GM21619 (cell line): ENCODE results near the gene TGFB2.
"Not testable (repeated sequence)": the region's sequence is repeated elsewhere in the genome, so short reads cannot be mapped to it uniquely, and the experiment has no call there.

Experiments
- ATAC-seq: cut with Tn5 transposase; IDR thresholded peaks from one replicate; pipeline ENCODE4 v1.9.1; 2021; ENCODE audit not compliant: unreplicated experiment

Gene TGFB2

DNA sequence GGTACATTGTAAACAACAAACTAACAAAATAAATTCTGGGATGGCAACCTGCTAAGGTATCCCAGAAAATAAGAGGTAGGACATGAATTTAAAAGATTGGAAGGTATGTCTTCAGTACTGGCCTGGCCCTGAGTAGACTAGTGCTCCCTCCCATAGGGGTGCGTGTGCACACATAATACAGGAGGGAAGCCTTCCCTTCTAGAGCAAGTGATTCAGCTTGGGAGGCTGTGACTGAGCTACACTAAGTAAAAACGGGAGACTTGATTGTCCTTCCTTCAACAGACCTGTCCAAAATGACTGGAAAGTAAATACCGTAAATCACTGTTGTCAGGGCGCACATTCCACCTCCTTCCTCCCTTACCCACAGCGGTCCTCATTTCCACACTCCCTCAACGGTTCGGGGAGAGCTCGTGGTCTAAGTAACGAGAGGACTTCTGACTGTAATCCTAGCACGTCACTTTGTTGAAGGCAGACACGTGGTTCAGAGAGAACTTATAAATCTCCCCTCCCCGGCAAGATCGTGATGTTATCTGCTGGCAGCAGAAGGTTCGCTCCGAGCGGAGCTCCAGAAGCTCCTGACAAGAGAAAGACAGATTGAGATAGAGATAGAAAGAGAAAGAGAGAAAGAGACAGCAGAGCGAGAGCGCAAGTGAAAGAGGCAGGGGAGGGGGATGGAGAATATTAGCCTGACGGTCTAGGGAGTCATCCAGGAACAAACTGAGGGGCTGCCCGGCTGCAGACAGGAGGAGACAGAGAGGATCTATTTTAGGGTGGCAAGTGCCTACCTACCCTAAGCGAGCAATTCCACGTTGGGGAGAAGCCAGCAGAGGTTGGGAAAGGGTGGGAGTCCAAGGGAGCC lies at the start of gene TGFB2:
TSS of gene TGFB2 (plus strand) at position 523 of the 859 bp plus-strand sequence. CDS start 1,366 bp downstream, outside the sequence.
- ATAC-seq: peak; percentile 50

DNA sequence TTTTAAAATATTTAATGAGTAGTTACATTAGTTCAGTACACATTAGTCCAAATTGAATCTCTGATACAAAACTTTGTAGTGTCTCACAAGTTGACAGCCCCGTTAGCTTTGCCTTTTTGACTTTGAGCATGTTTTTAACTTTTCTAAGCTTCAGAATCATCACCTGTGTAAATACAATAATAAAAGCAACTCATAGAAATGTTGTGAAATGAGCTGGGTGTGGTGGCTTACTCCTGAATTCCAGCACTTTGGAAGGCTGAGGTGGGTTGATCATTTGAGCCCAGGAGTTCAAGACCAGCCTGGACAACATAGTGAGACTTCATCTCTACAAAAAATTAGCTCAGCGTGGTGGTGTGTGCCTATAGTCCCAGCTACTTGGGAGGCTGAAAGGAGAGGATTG lies 49.0 kb upstream of the TGFB2 start:
- ATAC-seq: no peak

DNA sequence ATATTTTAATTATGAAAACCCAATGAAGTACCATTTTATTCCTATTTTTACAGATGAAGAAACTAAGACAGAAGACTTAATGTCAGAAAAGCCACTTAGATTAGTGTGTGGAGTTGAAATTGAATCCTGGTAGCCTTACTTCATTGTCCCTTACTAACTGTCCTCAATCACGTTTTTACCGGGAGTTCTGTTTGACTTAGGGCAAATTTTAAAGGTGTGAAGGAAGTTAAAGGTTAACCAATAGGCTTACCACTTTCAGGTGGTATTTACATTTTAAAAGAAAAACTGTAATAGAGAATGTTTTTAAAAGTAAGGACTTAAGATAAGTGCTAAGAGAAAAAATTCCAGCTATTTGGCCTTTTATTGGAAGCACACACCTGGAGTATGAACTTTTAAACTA lies 47.7 kb upstream of the TGFB2 start:
- no peak for ATAC-seq

DNA sequence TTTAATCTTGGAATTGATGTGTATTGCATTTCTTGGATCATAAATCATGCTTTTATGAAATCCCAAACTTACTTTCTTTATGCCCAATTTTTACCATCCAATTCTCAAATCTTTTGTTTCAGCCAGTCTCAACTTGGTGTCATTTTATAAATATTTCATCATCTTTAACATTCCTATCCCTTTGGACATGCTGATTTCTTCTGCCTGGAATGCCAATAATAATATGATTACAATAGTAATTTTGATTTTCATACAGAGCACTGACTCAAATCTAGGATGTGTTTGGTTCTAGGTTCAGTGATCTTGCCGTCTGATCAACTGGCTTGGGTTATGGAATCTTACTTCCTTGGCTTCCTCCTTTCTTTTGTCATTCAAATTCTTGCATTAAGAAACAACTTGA lies 47.3 kb upstream of the TGFB2 start:
- ATAC-seq: no peak

DNA sequence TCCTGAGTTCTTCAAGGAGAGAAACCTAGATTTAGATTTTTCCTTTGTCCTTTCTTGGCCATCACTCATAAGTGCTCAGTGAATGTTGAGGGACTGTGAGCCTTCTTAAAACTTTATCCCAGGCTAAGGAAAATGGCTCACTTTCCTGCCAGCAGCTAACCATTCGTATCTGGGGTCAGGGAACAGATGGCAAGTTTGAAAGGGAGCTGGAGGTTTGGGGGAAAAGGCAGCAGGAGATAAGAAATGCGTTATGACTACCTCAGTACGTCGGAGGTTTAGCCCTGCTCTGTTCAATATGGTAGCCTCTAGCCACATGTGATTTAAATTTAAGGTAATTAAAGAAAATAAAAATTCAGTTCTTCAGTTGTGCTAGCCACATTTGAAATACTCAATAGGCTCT lies 46.7 kb upstream of the TGFB2 start:
- no peak for ATAC-seq

DNA sequence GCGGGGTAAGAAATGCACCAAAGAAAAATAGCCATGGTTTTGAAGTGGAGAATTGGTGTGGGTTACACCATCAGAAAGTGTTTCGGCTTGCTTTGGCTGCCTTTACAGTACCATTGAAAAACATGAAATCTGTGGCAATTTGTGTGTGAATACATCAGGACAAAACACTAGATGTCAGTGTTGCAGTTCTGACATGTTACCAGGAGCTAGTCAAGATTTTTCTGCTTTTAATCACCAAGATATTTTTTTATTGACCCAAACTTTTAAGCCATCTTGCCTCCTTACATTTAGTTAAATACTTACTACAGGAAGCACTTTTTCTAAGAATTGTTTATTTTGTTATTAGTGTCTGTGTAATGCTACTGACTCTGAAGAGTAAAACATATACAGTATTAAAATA lies 45.7 kb upstream of the TGFB2 start:
- ATAC-seq: no peak

DNA sequence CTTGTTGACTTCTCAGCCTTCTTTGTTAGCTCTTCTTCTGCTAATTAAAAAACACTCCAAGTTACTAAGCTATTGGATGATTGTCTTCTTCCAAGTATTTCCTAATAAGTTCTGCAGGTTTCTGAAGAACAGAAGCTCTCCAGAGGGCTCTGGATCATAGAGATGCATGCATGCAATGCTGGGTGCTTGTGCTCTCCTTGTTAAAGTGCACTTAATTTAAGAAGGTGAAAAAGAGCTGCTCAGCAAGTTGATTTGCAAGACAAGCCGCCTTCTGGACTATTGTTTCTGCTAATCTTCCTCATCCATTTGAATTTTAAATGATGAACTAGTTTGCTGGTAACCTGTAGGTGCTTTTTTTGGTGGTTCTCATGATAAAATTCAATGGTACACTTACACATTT lies 43.9 kb upstream of the TGFB2 start:
- no peak for ATAC-seq

DNA sequence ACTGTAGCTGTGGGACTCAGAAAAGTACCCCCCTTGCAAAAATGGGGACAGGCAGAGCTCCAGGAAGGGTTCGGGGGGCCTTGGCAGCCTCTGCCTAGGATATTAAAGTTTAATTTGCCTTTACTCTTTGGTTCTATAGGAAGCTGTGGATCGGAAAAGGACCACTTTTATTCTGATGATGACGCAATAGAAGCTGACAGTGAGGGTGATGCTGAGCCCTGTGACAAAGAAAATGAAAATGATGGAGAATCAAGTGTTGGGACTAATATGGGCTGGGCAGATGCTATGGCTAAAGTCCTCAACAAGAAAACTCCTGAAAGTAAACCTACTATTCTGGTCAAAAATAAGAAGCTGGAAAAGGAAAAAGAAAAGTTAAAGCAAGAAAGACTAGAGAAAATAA lies 43.0 kb upstream of the TGFB2 start:
- no peak for ATAC-seq

DNA sequence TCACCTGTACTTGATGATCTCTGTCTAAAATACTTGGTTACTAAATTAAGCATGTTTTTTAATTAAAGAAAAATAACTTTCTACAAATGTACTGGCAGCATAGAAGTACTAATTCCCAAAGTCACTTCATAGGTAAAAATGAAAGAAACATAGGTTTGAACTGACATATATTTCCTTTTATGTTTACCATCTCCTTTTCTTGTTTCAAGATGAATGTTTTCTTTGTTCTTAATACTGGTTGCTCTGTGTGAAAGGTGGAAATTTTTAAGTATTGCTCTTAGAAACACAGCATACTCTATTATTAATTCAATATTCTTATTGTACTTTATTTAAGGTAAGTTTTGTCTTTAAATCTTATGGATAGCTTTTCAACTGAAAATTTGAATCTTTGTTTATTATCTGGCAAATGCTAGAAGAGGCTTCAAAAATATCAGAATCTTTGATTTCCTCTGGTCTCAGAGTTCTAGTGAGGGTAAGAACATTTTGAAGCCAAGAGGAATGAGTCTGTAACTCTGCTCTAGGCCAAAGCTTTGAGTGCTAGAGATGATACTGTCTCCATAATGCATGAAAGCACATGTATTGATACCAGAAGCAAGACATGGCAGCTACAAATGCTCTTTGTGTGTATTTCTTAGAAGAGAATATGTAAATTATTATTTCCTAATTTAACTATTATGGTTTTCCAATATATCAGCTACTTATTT lies 41.8 kb upstream of the TGFB2 start:
- ATAC-seq: no peak

DNA sequence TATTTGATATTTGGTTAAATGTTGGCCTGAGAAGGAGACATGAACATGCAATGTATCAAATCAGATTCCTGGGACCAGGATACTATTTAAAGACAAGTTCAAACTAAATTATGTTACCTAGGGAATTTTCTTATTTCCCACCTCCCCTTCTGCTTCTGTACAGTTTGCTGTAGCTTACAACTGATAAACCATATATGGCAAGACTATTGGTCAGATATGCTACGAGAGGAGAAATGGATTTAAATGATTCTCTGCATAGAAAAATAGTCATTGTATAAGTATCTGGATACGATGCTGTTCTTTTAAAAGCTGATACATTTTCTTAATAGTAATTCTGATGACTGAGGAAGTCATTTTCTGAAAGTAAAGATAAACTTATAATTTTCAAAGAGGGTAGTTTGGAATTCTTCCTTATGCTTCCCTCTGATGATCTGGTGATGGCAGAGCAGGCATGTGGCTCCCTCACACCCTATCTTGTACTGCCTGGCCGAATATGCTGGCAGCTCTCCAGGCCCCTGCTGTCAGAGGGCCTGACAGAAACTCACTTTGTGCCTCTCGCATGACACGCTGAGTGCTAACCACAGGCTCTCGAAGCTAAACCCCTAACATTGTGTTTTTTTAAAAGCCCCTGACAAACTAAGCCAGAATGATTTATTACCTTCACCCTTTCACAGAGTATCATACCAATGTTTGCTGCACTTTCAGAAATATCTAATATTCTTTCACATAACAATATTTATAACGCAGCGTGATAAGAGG lies 40.7 kb upstream of the TGFB2 start:
- ATAC-seq: no peak

DNA sequence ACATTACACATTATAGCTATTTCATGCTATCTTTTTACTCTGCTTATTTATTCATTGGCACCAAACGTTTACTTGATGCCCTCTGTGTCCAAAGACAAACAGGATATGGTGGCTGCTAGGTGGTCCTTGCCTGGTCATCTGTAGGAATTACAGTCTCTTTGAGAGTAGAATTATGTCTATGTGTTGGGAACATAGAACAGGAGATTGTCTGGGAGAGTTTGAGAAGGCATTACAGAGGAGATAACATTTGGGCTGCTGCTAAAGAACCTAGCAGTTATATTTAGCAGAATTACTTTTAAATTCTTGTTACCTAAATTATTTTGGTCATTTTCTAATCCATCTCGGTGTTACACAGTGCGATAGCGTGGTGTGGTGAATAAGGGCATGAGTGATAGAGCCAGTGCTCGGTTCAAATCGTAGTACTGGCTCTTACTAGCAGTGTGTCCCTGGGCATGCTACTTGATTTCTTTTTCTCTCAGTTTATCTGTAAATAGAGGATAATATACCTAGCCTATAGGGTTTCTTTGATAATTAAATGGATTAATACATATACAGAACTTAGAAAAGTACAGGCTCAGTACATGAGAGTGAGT lies 39.6 kb upstream of the TGFB2 start:
- ATAC-seq: no peak

DNA sequence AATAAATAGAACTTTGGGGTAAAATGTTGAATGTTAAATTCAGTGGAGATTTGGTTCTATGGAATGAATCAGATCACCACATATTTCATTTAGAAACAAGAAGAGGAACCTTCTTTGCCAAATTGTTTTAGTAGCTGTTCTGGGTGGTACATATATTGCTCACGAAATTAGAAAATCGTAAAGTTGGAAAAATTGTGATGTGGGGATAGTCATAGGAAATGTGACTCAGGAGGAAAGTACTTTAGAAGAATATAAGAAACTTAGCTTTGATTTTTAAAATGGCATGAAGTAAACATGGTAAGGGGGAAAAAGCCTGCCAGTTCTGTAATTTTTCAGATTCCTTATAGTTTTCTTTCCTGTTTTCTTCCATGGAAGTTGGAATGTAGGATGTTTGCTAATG lies 32.6 kb upstream of the TGFB2 start:
- no peak for ATAC-seq

DNA sequence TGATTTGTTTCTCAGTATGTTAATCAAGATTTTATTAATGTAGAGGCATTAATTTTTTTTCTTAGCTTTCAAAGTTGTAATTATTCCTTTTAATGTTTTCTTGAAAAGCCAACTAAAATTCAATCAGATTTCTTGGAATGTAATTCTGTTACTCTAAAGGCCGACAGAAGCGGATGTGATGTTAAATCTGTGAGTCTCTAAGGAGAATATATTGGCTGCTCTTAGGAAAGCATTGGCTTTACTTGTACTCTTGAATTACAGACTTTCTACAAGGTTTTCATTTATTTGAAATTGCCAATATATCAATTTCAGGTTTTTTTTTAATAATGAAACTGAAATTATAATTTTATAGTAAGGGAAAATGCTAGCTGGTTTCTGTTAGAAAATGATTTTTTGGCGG lies 30.8 kb upstream of the TGFB2 start:
- ATAC-seq: no peak

DNA sequence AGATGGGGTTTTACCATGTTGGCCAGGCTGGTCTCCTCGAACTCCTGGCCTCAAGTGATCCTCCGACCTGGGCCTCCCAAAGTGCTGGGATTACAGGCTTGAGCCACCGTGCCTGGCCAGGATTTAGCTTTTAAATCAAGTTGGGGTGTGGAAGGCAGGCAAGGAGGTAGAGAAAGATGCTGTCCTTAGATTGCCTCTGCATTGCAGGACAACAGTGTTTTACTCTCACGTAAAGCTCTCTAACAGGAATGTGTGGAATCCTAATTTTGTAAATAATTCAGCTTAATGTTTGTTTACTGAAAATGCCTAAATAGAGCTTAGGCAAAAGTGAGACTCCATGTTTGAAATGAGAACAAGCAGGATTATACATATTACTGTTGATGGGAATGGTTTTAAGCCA lies 29.5 kb upstream of the TGFB2 start:
- no peak for ATAC-seq

DNA sequence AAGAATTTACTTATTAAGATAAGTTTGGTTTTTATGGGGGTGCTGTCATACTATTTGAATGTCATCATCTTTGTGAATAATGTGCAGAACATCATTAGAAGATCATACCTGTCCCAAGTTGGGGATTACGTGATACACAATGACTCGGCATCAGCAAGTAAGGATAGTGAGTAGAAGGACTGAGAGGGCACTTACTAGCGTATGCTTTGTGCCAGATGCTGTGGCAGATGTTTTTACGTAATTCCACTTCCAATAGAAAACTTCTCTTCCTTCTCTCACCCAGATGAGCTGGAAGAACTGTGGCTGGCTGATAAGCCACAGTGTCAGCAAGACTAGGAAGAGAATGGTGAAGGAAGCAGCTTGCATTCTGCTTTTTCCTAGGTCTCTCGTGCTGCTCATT lies 28.1 kb upstream of the TGFB2 start:
- no peak for ATAC-seq

DNA sequence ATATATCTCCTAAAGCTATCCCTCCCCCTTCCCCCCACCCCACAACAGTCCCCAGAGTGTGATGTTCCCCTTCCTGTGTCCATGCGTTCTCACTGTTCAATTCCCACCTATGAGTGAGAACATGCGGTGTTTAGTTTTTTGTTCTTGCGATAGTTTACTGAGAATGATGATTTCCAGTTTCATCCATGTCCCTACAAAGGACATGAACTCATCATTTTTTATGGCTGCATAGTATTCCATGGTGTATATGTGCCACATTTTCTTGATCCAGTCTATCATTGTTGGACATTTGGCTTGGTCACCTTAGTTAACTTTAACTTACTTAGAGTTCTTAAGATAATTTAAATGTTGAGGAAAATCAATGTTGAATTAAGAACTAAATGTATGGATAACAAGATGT lies 25.0 kb upstream of the TGFB2 start:
- not testable (repeated sequence) for ATAC-seq

DNA sequence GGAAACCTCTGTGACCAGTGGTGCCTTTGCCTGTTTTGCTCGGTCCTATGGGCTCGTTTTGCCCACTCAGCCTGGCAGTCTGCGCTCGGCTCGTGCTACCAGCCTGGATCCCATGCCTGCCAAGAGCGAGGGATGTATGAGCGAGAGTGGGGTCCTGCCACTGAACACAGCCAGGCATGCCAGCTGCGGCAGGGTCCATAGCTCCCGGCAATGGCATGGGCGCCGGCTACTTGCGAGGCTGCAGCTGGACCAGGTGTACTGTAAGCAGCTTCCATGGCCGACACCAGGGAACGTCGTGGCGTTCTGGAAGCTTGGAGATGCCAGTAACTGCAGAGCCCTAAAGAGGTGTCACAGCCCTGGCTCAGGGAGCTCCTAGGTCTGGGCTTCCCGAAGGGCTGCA lies 22.4 kb upstream of the TGFB2 start:
- no peak for ATAC-seq

DNA sequence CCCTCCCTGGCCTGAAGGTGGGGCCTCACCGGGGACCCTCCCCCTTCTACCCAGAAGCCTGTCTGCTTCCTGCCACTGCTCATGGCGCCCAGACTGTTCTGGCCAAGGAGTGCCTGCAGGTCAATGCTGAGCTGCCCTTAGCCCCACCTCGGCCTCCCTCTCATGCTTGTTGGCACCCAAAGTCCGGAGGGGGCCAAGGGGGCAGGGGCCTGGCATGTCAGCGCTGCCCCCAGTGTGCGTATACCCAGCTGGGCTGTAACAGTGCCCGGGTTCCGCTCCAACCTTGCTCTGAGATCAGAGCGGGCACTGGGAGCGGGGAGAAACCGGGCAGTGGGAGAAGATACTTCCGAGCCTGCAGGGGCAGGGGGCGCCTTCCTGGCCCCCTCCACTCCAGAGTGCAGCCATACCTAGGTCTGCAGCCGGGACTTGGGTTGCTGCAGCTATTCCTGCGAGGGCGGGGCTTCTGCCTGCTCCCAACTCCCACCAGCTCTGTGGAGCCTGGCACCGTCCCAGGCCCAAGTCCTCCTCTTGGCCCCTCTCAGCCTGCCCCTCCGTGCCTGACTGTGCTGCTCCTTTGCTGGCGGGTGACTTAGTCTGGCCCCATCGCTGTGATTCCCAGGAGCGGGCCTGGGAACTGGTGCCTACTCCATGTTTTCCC lies 21.4 kb upstream of the TGFB2 start:
- no peak for ATAC-seq

DNA sequence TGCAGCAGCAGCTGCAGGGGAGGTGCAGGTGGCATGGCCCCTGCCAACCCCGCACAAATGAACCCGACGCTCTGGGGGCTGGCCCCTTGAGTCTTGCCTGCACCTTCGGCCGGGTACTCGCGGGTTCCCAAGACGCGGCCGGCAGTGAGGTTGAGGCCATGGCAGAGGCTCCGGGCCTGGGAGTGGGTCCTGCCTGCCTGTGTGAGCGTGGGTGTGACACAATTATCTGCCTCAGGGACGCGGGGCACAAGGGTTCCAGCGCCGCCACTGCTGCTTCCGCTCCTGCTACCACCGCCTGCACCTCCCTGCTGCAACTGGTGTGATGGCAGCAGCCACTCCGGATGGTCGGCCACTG lies 20.9 kb upstream of the TGFB2 start:
- ATAC-seq: no peak

DNA sequence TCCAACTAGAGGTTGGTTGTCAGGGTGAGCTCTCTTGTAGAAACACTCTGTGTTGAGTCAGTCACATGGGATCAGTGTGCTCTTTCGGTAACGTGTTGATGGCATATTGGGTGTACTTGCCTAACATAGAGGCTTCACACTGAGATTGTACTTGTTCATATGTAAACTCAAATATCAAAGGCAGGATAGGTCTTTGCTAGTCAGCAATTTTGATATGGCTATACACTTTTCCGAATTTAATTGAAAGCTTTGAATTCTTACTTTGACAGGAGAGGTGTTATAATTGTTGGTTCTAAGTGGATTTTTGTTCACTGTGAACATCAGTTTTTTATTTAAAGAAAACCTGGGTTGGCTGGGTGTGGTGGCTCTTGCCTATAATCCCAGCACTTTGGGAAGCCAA lies 16.4 kb upstream of the TGFB2 start:
- no peak for ATAC-seq

DNA sequence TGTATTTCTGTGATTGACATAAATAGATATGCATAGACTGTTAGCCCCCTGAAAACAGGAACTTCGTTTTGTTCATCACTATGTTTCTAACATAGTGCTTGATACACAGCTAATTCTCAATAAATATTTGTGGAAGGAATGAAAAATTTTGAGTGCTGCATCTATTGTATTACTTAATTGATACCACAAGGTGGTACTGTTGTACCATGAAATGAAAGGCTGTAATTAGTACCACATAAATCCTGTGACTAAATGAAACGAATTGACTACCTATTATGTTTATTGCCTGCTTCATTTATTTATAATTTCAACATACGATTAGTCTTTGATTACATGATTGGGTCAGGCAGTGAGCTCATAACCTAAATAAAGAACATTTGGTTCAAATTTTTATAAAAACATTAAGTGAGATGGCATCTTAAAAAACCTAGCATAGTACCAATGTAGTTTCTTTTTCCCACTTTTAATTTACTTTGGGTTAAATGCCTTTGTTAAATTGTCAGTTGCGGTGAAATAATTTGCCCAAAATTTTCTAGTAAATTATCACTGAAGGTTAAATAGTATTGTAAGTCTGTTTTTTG lies 15.0 kb upstream of the TGFB2 start:
- ATAC-seq: peak; percentile 74
